Pulmonary artery endothelial cell (primary cell): Measurements from ENCODE around the gene PTPRG. TPM values are rescaled to one million over a fixed set of nuclear protein-coding genes. Genes with fewer than 3 reads are reported as not detected.

Source experiments
- DNase-seq: peaks from one replicate; pipeline ENCODE4 v3.0.0-alpha.2; 2011; ENCODE audit warnings: low read depth, low spot score
- total RNA-seq: library from RNA; depleted of rRNA; stranded (reverse); fragments of >200 nt; gene quantifications from 2 replicates; pipeline ENCODE4 v1.2.3, GENCODE V29; 2014

The PTPRG gene
- total RNA-seq, 1 donor from 2014 or later = 41.0 TPM

DNA sequence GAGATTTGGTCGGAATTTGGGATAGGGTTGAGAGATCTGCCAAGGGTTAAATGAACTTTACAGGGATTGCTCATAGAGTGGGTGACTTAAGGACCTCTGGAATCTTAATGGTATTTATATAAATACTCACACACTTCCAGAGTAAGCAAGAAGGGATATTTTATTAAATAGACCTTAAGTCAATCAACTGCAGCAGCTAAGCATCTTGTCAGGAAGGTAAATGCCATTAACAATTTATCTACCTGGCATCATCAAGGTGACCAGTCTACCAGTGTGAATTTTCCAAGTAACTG is 688.1 kb downstream of the PTPRG start:
- DNase-seq = no peak

DNA sequence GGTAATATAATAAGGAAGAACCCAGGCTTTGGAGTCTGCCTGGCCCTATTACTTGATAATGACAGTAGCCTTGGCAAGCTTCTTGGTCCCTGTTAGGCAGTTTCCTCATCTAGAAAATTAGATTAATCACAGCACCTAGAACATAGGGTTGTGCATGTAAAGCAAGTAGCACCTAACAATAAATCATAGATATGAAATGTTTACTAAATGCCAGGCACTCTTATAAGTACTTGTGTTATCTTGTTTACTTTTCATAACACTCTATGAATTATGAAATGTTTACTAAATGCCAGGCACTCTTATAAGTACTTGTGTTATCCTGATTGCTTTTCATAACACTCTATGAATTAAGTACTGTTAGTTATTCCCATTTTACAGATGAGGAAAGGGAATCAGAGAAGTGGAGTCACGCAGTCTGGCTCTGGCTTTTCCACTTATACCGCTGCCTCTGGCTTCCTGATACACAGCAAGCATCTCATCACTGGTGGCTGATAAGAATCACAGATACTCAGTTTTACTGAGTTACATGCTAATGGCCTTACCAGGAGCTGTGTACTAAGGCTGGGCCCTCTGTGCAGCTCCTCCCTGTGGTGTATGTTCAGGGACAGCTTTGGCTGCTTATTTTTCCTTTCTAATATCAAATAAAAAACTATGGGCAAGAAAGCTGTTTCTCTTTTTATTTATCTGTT is 688.6 kb downstream of the PTPRG start:
- DNase-seq = no peak

DNA sequence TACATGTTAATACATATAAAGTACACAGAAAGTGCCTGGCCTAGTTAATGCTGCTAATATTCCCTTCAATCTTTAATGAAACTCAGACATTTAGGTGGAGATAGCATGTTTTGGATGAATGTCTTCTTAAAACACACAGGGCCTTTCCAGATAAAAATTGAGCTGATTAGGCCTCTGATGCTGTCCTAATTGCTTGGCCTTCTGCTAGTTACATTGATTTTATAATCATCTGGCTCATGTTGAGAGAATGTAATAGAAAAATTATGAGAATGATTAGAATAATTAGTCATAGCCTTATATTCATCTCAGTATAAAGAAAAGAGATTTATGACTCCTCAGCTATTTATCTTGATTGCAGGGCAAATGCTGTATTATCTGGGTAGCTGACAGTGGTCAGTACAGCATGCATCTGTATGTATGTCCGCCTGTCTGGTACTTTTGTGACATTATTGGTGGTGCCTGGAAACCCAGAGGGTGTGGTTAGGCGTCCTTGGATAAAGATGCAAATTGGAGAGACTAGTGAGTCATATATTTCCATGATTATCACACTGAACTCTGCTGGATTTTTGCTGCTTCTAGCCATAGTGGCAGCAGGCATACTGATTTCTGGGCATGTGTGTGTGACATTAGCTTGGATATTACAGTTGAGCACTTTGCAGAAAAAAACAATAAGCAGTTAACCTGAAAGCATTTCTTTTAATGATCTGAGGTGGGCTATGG is 691.2 kb downstream of the PTPRG start:
- DNase-seq = no peak

DNA sequence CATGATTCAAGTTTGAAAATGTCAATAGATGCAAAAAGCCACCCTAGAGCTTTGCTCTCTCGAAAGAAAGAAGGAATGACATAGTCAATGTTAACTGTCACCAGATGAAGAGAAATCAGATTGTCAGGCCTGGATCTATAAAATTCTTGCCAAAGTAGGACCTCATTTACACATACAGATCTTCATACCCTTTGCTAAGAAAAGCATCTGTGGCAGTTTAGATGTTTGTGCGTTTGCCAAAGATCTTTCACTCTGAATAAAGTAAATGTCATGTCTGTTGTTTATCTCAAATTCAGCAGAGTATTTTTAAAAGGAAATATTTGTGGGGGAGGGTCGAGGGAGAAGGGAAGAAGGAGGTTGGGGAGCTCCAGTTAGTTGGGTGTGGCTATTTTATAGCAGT is 692.6 kb downstream of the PTPRG start:
- no peak for DNase-seq

DNA sequence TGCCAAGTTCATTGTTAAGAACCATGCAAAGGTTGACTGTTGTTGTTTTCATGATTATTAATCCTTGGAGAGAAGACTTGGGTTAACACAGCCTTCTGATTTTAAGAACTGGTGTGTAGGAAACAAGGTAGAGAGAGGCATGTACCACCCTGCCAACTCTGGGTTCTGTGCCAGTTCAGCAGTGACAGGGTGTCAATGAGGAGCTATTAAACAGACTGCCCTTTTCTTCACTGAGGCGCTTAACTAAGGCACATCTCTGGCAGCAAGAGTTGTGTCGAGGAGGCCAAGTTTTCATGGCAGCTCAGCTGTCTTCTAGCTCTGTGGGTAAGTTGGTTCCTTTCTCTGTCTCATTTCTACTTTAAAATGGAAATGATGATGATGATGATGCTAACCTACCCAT is 694.4 kb downstream of the PTPRG start:
- no peak for DNase-seq

DNA sequence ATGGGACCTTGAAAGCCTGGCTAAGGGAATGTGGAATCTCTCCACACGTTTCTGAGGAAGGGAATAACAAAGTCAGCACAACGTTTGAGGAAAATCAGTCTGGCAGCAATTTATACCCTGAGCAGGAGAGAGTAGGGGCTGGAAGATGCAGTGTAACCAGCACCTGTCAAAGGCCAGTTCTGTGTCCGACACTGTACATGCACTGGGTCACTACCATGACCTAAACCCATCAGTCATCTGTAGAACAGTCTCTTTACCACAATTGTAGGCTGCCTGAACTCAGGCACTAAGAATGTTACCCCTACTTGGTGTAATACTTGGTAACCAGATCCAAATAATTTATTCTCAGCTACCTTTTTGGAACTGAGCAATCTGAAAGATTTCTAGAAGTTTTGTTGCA is 698.6 kb downstream of the PTPRG start:
- DNase-seq = no peak

DNA sequence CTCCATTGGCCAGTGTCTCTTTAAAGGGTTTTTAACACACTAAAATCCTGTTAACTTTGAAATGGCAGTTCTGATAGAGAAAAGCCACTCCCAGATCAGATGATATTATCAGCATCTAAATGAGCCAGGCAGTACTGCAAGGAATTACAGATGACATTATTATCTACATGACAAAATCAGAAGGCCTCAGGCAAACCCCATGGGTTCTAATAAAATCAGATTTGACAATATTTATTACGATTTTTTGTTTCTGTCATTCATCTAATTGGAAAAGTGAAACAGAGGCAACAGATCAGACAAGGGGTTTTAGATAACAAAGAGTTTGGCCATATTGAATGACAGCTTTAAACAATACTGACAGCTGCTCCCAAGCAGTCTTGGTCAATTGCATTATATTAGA is 699.3 kb downstream of the PTPRG start:
- no peak for DNase-seq

DNA sequence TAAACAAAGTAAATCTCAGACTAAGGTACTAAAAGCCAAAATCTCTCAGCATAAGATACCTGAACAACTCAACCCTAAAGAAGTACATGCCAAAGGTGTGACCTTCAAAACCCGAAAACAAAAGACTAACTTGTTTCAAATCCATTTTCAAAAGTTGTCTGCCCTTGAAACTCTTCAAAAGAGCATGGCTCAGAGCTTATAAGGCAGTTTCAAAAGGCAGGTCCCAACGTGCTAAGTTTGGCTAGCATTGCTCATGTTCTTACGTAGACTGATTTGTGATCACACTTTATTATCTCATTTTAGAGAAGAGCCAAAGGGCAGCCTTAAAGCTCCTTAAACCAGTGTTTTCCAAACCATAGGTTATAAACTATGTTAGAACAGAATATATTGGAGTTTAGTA is 699.8 kb downstream of the PTPRG start:
- no peak for DNase-seq

DNA sequence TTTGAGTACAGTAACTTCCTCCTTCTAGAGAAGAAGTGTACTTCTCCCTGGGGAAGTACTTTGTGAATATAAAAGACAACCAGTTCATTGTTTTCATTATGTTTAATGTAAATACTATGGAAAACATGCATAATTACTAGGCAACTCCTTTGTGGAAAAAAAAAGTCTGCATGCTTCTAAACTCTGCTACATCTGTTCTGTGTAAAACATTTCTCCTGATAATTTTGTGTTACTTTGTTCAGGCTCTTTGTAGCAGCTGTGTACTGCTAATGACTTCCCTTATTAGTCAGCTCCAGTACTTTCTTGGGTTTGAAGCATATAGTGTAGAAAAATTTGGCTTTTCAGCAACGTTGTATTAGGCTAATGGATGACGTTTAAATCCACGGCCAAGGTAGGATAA is 700.4 kb downstream of the PTPRG start:
- no peak for DNase-seq

DNA sequence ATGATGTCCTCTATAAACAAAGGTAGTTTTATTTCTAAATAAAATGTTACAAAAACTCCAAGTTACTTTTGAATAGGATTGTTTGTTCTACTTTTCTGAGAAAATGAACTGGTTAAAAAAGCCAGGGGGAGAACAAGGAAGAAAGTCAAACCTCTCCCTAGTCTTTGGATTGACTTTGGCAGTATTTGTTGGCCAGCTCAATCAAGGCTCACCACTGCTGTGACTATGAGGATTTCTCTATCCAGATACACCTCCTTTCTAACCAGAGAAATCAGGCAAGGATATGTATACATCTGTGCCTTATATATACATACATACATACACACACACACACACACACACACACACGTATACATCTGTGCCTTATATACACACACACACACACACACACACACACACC is 704.2 kb downstream of the PTPRG start:
- DNase-seq = no peak

DNA sequence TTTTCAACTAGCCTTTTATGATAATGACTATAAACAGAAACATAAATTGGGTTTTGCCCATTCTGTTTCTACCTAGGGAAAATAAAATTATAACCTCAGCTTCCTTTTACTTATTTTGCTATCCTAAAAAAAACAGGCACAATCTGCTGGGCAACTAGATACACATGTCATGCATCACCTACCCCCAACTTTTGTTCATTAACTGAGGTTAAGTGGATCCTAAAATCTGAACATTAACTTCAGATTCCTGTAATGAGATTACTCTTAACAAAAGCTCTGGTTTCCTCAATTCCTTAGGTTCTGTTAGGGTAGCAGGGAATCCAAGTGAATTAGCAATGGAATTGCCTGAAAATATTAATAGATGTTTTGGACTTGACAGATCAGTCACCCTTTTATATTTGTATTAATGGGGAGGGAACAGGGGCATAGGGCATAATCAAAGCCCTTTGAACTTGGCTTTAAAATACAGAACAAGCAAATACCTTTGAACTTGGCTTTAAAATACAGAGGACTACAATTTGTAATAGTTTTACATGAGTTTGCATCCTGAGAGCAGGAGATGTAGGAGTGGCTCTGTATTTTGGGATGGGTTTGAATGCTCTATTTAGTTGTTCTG is 705.4 kb downstream of the PTPRG start:
- no peak for DNase-seq

DNA sequence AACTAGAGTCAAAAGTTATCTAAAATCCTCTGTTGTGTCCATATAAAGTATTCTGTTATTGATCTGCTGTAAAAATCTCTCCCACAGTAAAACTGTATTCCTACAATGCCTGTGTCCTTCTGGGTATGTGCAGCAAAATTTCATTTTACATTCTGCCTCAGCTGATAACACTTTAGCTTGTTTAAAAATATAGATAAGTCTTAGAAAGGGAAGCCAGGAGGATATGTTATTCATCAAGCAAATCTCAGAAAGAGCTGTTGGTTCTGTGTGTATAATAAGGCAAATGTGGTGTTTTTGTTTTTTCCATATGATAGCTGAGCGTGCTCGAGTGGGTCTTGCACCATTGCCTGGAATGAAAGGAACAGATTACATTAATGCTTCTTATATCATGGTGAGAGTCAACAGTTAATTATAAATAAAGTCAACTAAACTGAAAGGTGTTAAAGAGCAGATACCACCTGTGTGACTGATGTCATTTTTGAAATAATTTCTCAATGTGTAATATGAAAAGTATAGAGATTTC is 715.3 kb downstream of the PTPRG start:
- DNase-seq = no peak

DNA sequence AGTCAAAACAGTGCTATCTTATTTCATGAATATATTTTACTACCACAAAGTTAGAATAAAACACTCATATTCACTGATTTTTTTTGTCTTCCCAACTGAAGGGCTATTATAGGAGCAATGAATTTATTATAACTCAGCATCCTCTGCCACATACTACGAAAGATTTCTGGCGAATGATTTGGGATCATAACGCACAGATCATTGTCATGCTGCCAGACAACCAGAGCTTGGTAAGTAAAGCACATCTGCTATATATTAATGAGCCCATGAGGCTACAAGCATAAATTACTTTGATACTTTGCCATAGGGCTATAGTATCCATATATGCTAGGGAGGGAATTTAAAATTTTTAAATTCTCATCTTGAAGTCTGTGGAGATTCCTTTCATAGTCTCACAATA is 716.1 kb downstream of the PTPRG start:
- no peak for DNase-seq

DNA sequence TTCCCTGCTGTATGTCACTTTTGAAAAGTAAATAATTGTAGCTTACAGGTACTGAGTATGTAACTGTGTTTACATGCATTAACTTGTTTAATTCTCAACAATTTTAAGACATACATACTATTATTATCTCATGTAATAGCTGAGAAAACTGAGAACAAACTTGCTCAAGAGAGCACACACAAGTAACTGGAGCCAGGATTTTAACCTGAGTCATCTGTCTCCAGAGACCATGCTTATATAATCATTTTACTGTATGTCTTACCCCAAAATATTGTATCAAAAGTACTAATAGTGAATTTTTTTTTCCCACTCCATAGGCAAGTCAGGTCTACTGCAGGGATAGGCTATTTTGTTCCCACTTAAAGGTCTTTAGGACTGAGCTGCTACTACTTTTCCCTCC is 716.6 kb downstream of the PTPRG start:
- no peak for DNase-seq

DNA sequence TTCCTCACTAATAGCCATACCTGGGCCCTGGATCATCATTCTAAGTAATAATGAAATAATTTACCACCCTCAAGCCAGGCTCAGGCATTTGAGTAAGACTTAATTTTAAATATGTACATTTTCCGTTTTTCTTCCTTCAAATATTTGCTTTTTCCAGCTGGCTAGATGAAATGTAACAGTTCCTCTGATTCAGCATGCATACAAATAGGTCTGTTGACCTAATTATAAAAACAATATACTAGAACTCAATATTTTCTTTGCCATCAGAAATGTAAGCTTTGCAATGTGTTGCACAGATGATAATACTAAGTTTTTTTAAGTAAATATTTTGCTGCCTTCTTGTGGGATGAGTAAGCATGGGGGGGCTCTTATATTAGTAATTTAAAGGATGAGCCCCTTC is 720.4 kb downstream of the PTPRG start:
- DNase-seq = no peak

DNA sequence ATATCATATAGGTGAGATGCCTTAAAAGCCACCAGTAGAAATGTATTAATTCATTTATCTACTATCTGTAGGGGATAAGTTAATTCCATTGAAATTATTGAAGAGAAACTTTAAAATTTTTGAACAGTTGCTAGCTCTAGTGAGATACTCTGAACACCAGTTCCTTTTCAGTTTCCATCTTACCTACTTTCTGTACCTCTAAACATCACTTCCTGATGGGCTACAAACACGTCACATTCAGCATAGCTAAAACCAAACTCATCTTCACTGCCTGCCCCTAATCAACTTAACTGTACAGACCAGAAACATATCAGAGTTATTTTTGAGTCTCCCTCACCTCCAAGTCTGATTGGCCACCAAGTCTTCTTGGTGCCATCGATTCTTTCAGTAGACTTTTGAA is 723.1 kb downstream of the PTPRG start:
- no peak for DNase-seq

DNA sequence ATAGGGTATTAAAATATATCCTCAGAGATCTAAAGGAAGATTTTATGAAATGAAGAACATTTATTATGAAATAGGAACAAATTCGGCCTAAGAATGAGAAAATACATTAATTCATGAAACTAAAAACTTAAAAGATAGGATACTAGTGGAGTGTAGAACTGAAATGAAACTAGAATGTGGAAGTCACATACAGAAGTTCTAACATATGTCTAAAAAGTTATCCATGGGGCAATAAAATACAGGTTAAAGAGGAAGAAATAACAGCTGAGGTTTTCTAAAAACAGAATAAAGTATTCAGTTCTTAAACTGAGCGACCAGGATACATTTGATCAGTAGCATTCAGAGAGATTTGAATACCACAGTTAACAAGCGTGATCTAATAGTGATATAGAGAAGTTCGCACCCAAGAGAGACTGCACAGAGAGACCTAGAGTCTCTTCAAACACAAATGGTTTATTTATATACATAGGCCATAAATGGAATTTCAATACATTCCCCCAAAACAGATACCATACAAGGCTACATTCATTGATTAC is 726.1 kb downstream of the PTPRG start:
- no peak for DNase-seq

DNA sequence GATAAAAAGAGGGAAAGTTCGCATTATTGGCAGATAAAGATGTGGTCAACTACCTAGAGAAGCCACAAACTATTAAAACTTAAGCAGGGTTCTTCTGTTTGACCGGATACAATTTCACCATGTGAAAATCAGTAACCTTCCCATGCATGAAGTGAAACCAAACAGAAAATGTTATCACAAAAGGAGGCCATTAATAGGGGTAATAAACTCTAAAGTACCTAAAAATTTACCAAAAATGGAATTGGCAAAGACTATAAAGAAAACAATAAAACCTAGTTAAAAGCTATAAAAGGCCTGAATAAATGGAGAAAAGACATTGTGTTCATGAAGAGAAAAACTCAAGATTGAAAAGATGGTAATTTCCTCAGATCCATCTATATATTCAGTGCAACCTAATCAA is 728.6 kb downstream of the PTPRG start:
- DNase-seq = no peak

DNA sequence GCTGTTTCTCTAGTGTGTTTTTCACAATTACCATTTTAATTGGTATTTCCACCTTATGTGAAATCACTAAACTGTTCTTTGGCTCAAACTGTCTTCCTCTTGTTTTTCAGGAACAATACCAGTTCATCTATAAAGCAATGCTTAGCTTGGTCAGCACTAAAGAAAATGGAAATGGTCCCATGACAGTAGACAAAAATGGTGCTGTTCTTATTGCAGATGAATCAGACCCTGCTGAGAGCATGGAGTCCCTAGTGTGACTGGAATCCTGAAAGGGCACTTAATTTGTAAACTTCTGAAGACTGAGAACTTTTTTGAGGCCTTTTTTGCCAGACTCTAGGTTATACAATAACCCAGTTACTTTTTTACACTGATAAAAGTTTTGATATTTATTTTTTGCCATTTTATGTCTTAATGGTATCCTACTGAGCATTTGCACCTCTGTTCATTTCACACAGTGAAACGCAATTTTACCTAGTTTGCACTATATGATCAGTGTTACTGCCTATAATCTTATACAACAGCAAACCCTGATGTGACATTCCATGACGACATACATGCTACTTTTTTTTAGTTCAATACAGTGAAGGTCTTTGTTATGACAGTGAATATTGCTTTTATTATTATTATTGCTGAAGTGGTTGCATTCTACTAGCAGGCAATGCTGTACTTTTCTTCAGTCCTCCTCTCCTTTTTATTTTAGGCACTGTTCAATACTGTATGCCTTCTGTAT is 731.8 kb downstream of the PTPRG start:
- DNase-seq = no peak

DNA sequence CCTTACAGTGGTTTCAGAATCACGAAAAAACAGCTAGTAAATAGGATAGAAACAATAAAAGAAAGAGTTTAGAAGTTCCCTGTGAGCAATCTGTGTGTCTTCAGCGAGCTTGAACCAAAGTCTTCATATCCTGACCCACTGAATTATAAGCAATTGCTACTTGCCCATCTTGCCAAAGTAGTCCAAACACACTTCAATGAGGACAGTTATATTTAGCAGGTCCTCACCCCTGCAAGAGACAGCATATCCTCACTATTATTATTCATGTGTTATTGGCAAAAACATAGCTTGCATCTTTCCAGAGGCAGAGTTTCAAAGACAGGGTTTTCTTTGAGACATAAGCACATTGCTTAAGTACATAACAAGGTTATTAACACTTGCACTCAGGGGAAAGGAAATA is 734.2 kb downstream of the PTPRG start:
- no peak for DNase-seq

DNA sequence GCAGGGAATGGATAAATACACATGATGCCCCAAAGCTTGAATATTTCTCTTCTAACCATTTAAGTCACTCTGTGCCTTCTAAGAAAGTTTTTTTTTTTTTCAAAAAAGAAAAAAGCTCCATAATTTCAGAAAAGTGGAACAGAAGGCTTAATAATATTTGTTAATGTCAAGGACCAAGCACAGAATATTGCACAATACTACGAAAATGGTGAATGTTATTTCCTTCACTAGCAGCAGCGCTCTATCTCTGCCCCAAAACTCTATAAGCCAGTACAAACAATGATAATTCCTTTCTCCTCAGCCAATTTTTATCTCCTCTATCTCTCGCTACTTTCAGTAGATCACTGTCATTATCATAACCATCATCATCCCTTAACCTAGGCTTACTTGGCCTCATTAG is 739.2 kb downstream of the PTPRG start:
- DNase-seq = no peak

DNA sequence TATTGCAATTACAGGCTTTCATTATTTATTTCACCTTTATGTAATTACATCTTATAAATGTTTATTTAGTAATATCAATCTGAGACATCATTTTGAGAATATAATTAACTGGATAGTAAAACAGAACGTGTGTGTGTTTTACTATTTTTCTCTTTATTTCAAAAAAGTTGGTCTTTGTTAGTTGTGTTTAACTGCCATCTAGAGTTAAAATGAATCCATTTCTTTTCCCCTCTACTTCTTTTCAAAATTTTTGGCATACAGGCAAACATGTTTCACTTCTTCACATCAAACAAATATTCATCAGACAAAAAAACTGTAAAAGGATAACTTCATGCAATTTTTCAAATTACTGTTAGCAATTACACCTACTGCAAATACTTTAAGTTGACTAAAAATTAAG is 750.8 kb downstream of the PTPRG start:
- DNase-seq = no peak
